Neural cell (in vitro differentiated cells): ENCODE data around the gene CASZ1. TPM values are rescaled to one million over a fixed set of nuclear protein-coding genes. Genes with fewer than 3 reads are reported as not detected.

Experiments
- H2AFZ ChIP-seq: fragments of 200-600, 300-800 bp; sonication (generic), shearing (Covaris generic); 2 replicates; pipeline ENCODE4 v1.6.0; 2014; ENCODE audit warnings: low read depth, mild to moderate bottlenecking, antibody characterized with exemption, low read length, moderate library complexity
- H3F3A ChIP-seq: fragments of 200-600 bp; shearing (Covaris generic); 2 replicates; pipeline ENCODE4 v1.6.1; 2016; ENCODE audit warnings: mild to moderate bottlenecking, moderate library complexity, mixed read lengths, antibody characterized with exemption, low read length; ENCODE audit not compliant: insufficient read depth, poor library complexity, severe bottlenecking
- H3K27ac ChIP-seq: fragments of 200-600, 300-800 bp; sonication (generic), shearing (Covaris generic); 2 replicates; pipeline ENCODE4 v1.5.1; 2014; ENCODE audit warnings: mild to moderate bottlenecking, low read length, moderate library complexity
- H3K27me3 ChIP-seq: fragments of 300-800, 200-600 bp; sonication (generic), shearing (Covaris generic); 2 replicates; pipeline ENCODE4 v1.6.0; 2014; ENCODE audit warnings: mild to moderate bottlenecking, low read depth, low read length, moderate library complexity; ENCODE audit not compliant: insufficient read depth
- H3K36me3 ChIP-seq: fragments of 300-800, 200-600 bp; sonication (generic), shearing (Covaris generic); 2 replicates; pipeline ENCODE4 v1.5.1; 2014; ENCODE audit warnings: mild to moderate bottlenecking, antibody characterized with exemption, low read length, moderate library complexity; ENCODE audit not compliant: insufficient read depth
- H3K4me2 ChIP-seq: fragments of 300-800, 200-600 bp; sonication (generic), shearing (Covaris generic); 2 replicates; pipeline ENCODE4 v1.6.0; 2014; ENCODE audit warnings: mild to moderate bottlenecking, low read length
- H3K4me3 ChIP-seq: fragments of 300-800, 200-600 bp; sonication (generic), shearing (Covaris generic); 2 replicates; pipeline ENCODE4 v1.5.1; 2014; ENCODE audit warnings: mild to moderate bottlenecking, low read length, moderate library complexity
- H3K79me2 ChIP-seq: fragments of 200-600 bp; shearing (Covaris generic); replicated peaks from 2 replicates; pipeline ENCODE4 v1.6.0; 2014; ENCODE audit warnings: mild to moderate bottlenecking, low read length, moderate library complexity; ENCODE audit not compliant: insufficient read depth
- H3K9ac ChIP-seq: fragments of 300-800, 200-600 bp; sonication (generic), shearing (Covaris generic); 2 replicates; pipeline ENCODE4 v1.6.1; 2016; ENCODE audit warnings: mild to moderate bottlenecking, low read length, mixed read lengths
- H3K9me2 ChIP-seq: fragments of 200-600 bp; shearing (Covaris generic); 2 replicates; pipeline ENCODE4 v1.6.1; 2016; ENCODE audit warnings: mild to moderate bottlenecking, low read length, mixed read lengths; ENCODE audit not compliant: insufficient read depth
- H3K9me3 ChIP-seq: fragments of 200-600, 300-800 bp; sonication (generic), shearing (Covaris generic); 2 replicates; pipeline ENCODE4 v1.6.1; 2016; ENCODE audit warnings: mild to moderate bottlenecking, mixed run types, low read length, moderate library complexity, mixed read lengths
- H4K20me1 ChIP-seq: fragments of 200-600 bp; shearing (Covaris generic); 2 replicates; pipeline ENCODE4 v1.6.1; 2016; ENCODE audit warnings: mild to moderate bottlenecking, mixed run types; ENCODE audit not compliant: insufficient read depth
- CTCF ChIP-seq: fragments of 450-650 bp; IDR thresholded peaks from 2 replicates; pipeline ENCODE4 v1.5.1; 2014; ENCODE audit warnings: antibody characterized with exemption, mild to moderate bottlenecking, moderate library complexity; ENCODE audit not compliant: poor library complexity, severe bottlenecking
- EP300 ChIP-seq: fragments of 450-650 bp; conservative IDR thresholded peaks from 2 replicates; pipeline ENCODE4 v1.6.1; 2014; ENCODE audit warnings: antibody characterized with exemption, mild to moderate bottlenecking, moderate library complexity; ENCODE audit not compliant: poor library complexity, severe bottlenecking
- EZH2 ChIP-seq: fragments of 200-600, 300-800 bp; shearing (Covaris generic), sonication (generic); IDR thresholded peaks from 2 replicates; pipeline ENCODE4 v1.6.1; 2014; ENCODE audit warnings: antibody characterized with exemption, low read length, borderline replicate concordance, mild to moderate bottlenecking; ENCODE audit not compliant: insufficient read depth, poor library complexity, severe bottlenecking
- MXI1 ChIP-seq: fragments of 450-650 bp; conservative IDR thresholded peaks from 2 replicates; pipeline ENCODE4 v1.6.1; 2014; ENCODE audit warnings: antibody characterized with exemption, mild to moderate bottlenecking; ENCODE audit not compliant: poor library complexity, severe bottlenecking
- POLR2AphosphoS5 ChIP-seq: IDR thresholded peaks from 2 replicates; pipeline ENCODE4 v1.6.1; 2012
- RAD21 ChIP-seq: fragments of 450-650 bp; conservative IDR thresholded peaks from 2 replicates; pipeline ENCODE4 v1.6.1; 2014; ENCODE audit warnings: antibody characterized with exemption, mild to moderate bottlenecking, moderate library complexity
- REST ChIP-seq: IDR thresholded peaks from 2 replicates; pipeline ENCODE4 v1.6.1; 2012; ENCODE audit warnings: borderline replicate concordance
- SMC3 ChIP-seq: fragments of 450-650 bp; conservative IDR thresholded peaks from 2 replicates; pipeline ENCODE4 v1.6.1; 2014; ENCODE audit warnings: antibody characterized with exemption, mild to moderate bottlenecking, moderate library complexity; ENCODE audit not compliant: poor library complexity
- TAF1 ChIP-seq: IDR thresholded peaks from 2 replicates; pipeline ENCODE4 v1.6.1; 2012; ENCODE audit warnings: low read depth
- polyA plus RNA-seq: library from polyadenylated mRNA; depleted of rRNA; stranded (reverse); fragments of >200 nt; gene quantifications from 2 replicates; pipeline ENCODE4 v1.2.3, GENCODE V29; 2014

Gene CASZ1
- polyA plus RNA-seq, 1 donor from 2014 or later = 0.27 TPM

- Histone ChIP-seq H3K9me2 (no peaks in the 10 kb centered on the region), H3K4me3 (no peak overlapping the region), H3K9me3 (no peaks in the 10 kb centered on the region), H2AFZ (no peak overlapping the region), H4K20me1 (no peaks in the 10 kb centered on the region), H3K36me3 (no peaks in the 10 kb centered on the region), H3K27me3 (no peaks in the 10 kb centered on the region), H3K27ac (no peak overlapping the region), H3K4me2 (no peak overlapping the region), H3K9ac (no peak overlapping the region), H3K79me2 (no peaks in the 10 kb centered on the region), H3F3A (no peaks in the 10 kb centered on the region)
- TF ChIP-seq REST = no peak
- no peak for TF ChIP-seq EP300
- no peak for TF ChIP-seq MXI1
- TF ChIP-seq TAF1 = no peak
- no peak for TF ChIP-seq CTCF
- TF ChIP-seq RAD21 = no peak
- TF ChIP-seq POLR2AphosphoS5 = no peak
- TF ChIP-seq EZH2 = no peak
- no peak for TF ChIP-seq SMC3
Observed at GRCh38 chr1:10661453-10661852, 135.0 kb downstream of the CASZ1 start.

GRCh38 chr1:10659646-10660540, 136.6 kb downstream of the CASZ1 start:
- Histone ChIP-seq H3K9me2 (no peaks in the 10 kb centered on the region), H3K79me2 (no peaks in the 10 kb centered on the region), H4K20me1 (no peaks in the 10 kb centered on the region), H3F3A (no peaks in the 10 kb centered on the region), H3K9me3 (no peaks in the 10 kb centered on the region), H3K4me2 (no peak overlapping the region), H3K27me3 (no peaks in the 10 kb centered on the region), H3K27ac (no peak overlapping the region), H3K36me3 (no peaks in the 10 kb centered on the region), H3K9ac (no peak overlapping the region), H2AFZ (no peak overlapping the region), H3K4me3 (no peak overlapping the region)
- no peak for TF ChIP-seq REST
- no peak for TF ChIP-seq EP300
- TF ChIP-seq EZH2 = no peak
- TF ChIP-seq TAF1 = no peak
